Smooth muscle cell (in vitro differentiated cells): ENCODE results near the gene NRG2. TPM values are rescaled to one million over a fixed set of nuclear protein-coding genes. Genes with fewer than 3 reads are reported as not detected.

Experiments
- DNase-seq: peaks from one replicate; lab custom pipeline; 2025; ENCODE audit not compliant: unreplicated experiment; lab: John Stamatoyannopoulos, UW
- H2AFZ ChIP-seq: fragments of 200-600 bp; sonication (generic); 2 replicates; pipeline ENCODE4 v1.6.0; 2016; ENCODE audit warnings: antibody characterized with exemption, low read depth, mild to moderate bottlenecking
- H3F3A ChIP-seq: fragments of 200-600 bp; sonication (generic); 2 replicates; pipeline ENCODE4 v1.6.0; 2017; ENCODE audit warnings: antibody characterized with exemption, low read depth
- H3K27ac ChIP-seq: fragments of 200-600 bp; sonication (generic); 2 replicates; pipeline ENCODE4 v1.5.1; 2016; ENCODE audit warnings: low read depth, mild to moderate bottlenecking
- H3K27me3 ChIP-seq: fragments of 200-600 bp; sonication (generic); 2 replicates; pipeline ENCODE4 v1.6.1; 2016; ENCODE audit warnings: low read depth, mild to moderate bottlenecking
- H3K36me3 ChIP-seq: fragments of 200-600 bp; sonication (generic); 2 replicates; pipeline ENCODE4 v1.5.1; 2016; ENCODE audit warnings: low read depth
- H3K4me1 ChIP-seq: fragments of 200-600 bp; sonication (generic); 2 replicates; pipeline ENCODE4 v1.5.1; 2016; ENCODE audit warnings: low read depth
- H3K4me2 ChIP-seq: fragments of 200-600 bp; sonication (generic); 2 replicates; pipeline ENCODE4 v1.6.0; 2016; ENCODE audit warnings: mild to moderate bottlenecking
- H3K4me3 ChIP-seq: fragments of 200-600 bp; sonication (generic); 2 replicates; pipeline ENCODE4 v1.5.1; 2016; ENCODE audit warnings: mild to moderate bottlenecking
- H3K79me2 ChIP-seq: fragments of 200-600 bp; sonication (generic); 2 replicates; pipeline ENCODE4 v1.6.0; 2016; ENCODE audit warnings: low read depth, mild to moderate bottlenecking
- H3K9ac ChIP-seq: fragments of 200-600 bp; sonication (generic); 2 replicates; pipeline ENCODE4 v1.6.0; 2016; ENCODE audit warnings: low read depth
- H3K9me3 ChIP-seq: fragments of 200-600 bp; sonication (generic); replicated peaks from 2 replicates; pipeline ENCODE4 v1.5.1; 2016; ENCODE audit warnings: low read depth
- H4K20me1 ChIP-seq: fragments of 200-600 bp; sonication (generic); 2 replicates; pipeline ENCODE4 v1.6.0; 2016; ENCODE audit warnings: low read depth
- CTCF ChIP-seq: fragments of 200-600 bp; sonication (generic); IDR thresholded peaks from 2 replicates; pipeline ENCODE4 v1.5.1; 2017; ENCODE audit warnings: borderline replicate concordance, mild to moderate bottlenecking, antibody characterized with exemption; ENCODE audit not compliant: insufficient read depth, poor library complexity, severe bottlenecking
- WGBS: methylation state at CpG from one replicate; pipeline ENCODE4 v1.1.7; 2016; ENCODE audit warnings: low lambda C conversion rate; 5-methylcytosine and 5-hydroxymethylcytosine counted together
- polyA plus RNA-seq: library from polyadenylated mRNA; unstranded; fragments of >200 nt; fragmentation: Nextera tagmentation; extraction: Ambion mirVana; gene quantifications from 2 replicates; pipeline ENCODE4 v1.2.1, GENCODE V29; 2016
- total RNA-seq: library from RNA; depleted of rRNA; stranded (reverse); fragments of >200 nt; gene quantifications from 2 replicates; pipeline ENCODE4 v1.2.3, GENCODE V29; 2014

Gene NRG2
- total and polyA plus RNA-seq, 2 experiments from 2014 or later = 0.09 to 0.25 TPM

GRCh38 chr5:139862803-139863202 lies 180.3 kb downstream of the NRG2 start:
- H3K9ac ChIP-seq = no peak overlapping the region
- no peaks in the 10 kb centered on the region for H3K79me2 ChIP-seq
- H3K27me3 ChIP-seq = peaks cover 48% of the 10 kb centered on the region
- no peaks in the 10 kb centered on the region for H3F3A ChIP-seq
- H4K20me1 ChIP-seq = no peaks in the 10 kb centered on the region
- H3K4me3 ChIP-seq = no peak overlapping the region
- no peak for DNase-seq
- no peaks in the 10 kb centered on the region for H3K9me3 ChIP-seq
- H3K4me2 ChIP-seq = no peak overlapping the region
- H3K27ac ChIP-seq = no peak overlapping the region
- H3K36me3 ChIP-seq = no peaks in the 10 kb centered on the region
- no peaks in the 10 kb centered on the region for H3K4me1 ChIP-seq
- no peak overlapping the region for H2AFZ ChIP-seq
- peak; percentile 7 for TF ChIP-seq CTCF
- 76% methylated on average over 2 of the region's 2 CpGs for WGBS

- Histone ChIP-seq H4K20me1 (no peaks in the 10 kb centered on the region), H3K79me2 (no peaks in the 10 kb centered on the region), H3K36me3 (no peaks in the 10 kb centered on the region), H3K9me3 (no peaks in the 10 kb centered on the region), H3K27me3 (peaks cover 52% of the 10 kb centered on the region), H2AFZ (no peak overlapping the region), H3F3A (no peaks in the 10 kb centered on the region), H3K9ac (no peak overlapping the region), H3K27ac (no peak overlapping the region), H3K4me3 (no peak overlapping the region), H3K4me2 (no peak overlapping the region), H3K4me1 (no peaks in the 10 kb centered on the region)
- WGBS = 75% methylated on average over 2 of the region's 2 CpGs
- no peak for DNase-seq
- TF ChIP-seq CTCF = no peak
Measured at GRCh38 chr5:139862313-139862712, 180.8 kb downstream of the NRG2 start.

- H2AFZ ChIP-seq = no peak overlapping the region
- H3K27ac ChIP-seq = no peak overlapping the region
- H3F3A ChIP-seq = no peaks in the 10 kb centered on the region
- H3K9ac ChIP-seq = no peak overlapping the region
- no peaks in the 10 kb centered on the region for H3K79me2 ChIP-seq
- no peak overlapping the region for H3K4me3 ChIP-seq
- H3K27me3 ChIP-seq = peaks cover 54% of the 10 kb centered on the region
- no peaks in the 10 kb centered on the region for H4K20me1 ChIP-seq
- H3K36me3 ChIP-seq = no peaks in the 10 kb centered on the region
- no peaks in the 10 kb centered on the region for H3K4me1 ChIP-seq
- 93% methylated on average over 4 of the region's 4 CpGs for WGBS
- H3K4me2 ChIP-seq = no peak overlapping the region
- TF ChIP-seq CTCF = no peak
- no peaks in the 10 kb centered on the region for H3K9me3 ChIP-seq
- DNase-seq = no peak
Measured at GRCh38 chr5:139861889-139862207, 181.3 kb downstream of the NRG2 start.

GRCh38 chr5:139861021-139861888 lies 181.8 kb downstream of the NRG2 start:
- 85% methylated on average over 15 of the region's 15 CpGs for WGBS
- peaks cover 49% of the 10 kb centered on the region for H3K27me3 ChIP-seq
- no peak overlapping the region for H3K4me2 ChIP-seq

More at GRCh38 chr5:139861021-139861888, 181.8 kb downstream of the NRG2 start:
- H3F3A ChIP-seq = no peaks in the 10 kb centered on the region
- H3K79me2 ChIP-seq = no peaks in the 10 kb centered on the region
- H3K9me3 ChIP-seq = no peaks in the 10 kb centered on the region
- no peak overlapping the region for H3K9ac ChIP-seq
- no peaks in the 10 kb centered on the region for H3K4me1 ChIP-seq
- no peak overlapping the region for H3K27ac ChIP-seq
- H3K4me3 ChIP-seq = no peak overlapping the region
- DNase-seq = no peak
- no peaks in the 10 kb centered on the region for H3K36me3 ChIP-seq
- no peak overlapping the region for H2AFZ ChIP-seq
- no peak for TF ChIP-seq CTCF
- H4K20me1 ChIP-seq = no peaks in the 10 kb centered on the region
